K562 (cell line): ENCODE data around the gene PHTF2. TPM values are rescaled to one million over a fixed set of nuclear protein-coding genes. Genes with fewer than 3 reads are reported as not detected.
A peak's percentile ranks its signal among the peaks of the same experiment; 100 is the strongest.

ENCODE experiments used
- ATF1 ChIP-seq, 2 experiments: fragments of 450-650 bp in 1 of 2; IDR thresholded peaks; 2 replicates each; pipeline ENCODE4 v1.6.1; 2016; ENCODE audit warnings: missing compliant biosample characterization in 1 of 2, missing genetic modification characterization in 1 of 2
- CAMTA2 ChIP-seq: fragments of 250-450 bp; sonication (Bioruptor Pico); conservative IDR thresholded peaks from 2 replicates; pipeline ENCODE4 v1.5.1; 2022
- CEBPG ChIP-seq, 3 experiments: fragments of 200-800 bp in 1 of 3; sonication (Bioruptor generic) in 1 of 3; sonication (generic) in 1 of 3; formaldehyde crosslinking in 1 of 3; IDR thresholded peaks in 2 of 3; conservative IDR thresholded peaks in 1 of 3; 2 replicates each; pipeline versions ENCODE4 v1.6.1 to v1.8.0; 2016 to 2022; ENCODE audit warnings: missing compliant biosample characterization in 2 of 3, missing genetic modification characterization in 2 of 3, mild to moderate bottlenecking in 1 of 3, missing genetic modification reagents in 1 of 3
- DACH1 ChIP-seq: fragments of 450-650 bp; IDR thresholded peaks from 2 replicates; pipeline ENCODE4 v1.6.1; 2018; ENCODE audit not compliant: partially characterized antibody
- DPF2 ChIP-seq: fragments of 450-650 bp; IDR thresholded peaks from 2 replicates; pipeline ENCODE4 v1.6.1; 2016
- IRF1 ChIP-seq: sonication (generic); formaldehyde crosslinking; IDR thresholded peaks from 2 replicates; pipeline ENCODE4 v1.8.0; 2022; ENCODE audit warnings: missing genetic modification reagents, mild to moderate bottlenecking, borderline replicate concordance
- MNT ChIP-seq, 2 experiments: fragments of 450-650 bp; conservative IDR thresholded peaks; 2 replicates each; pipeline ENCODE4 v1.6.1; 2017; ENCODE audit warnings: mild to moderate bottlenecking in 2 of 2, moderate library complexity in 2 of 2
- NR3C1 ChIP-seq: sonication (generic); formaldehyde crosslinking; IDR thresholded peaks from 2 replicates; pipeline ENCODE4 v1.8.1; 2022; ENCODE audit warnings: missing genetic modification reagents
- RBM34 ChIP-seq: fragments of 200-400 bp; formaldehyde crosslinking; IDR thresholded peaks from 2 replicates; pipeline ENCODE4 v1.6.1; 2018; ENCODE audit warnings: low read length, borderline replicate concordance; ENCODE audit not compliant: insufficient read depth
- TEAD1 ChIP-seq, 2 experiments: fragments of 450-650 bp in 1 of 2; sonication (generic) in 1 of 2; formaldehyde crosslinking; IDR thresholded peaks; 2 replicates each; pipeline versions ENCODE4 v1.4.0 to v1.8.0; 2020 to 2022; ENCODE audit warnings: mild to moderate bottlenecking in 2 of 2, missing genetic modification reagents in 1 of 2
- WHSC1 ChIP-seq: IDR thresholded peaks from one replicate; pipeline ENCODE4 v1.6.1; 2012; ENCODE audit warnings: low read length, control low read depth, inconsistent platforms
- XRCC5 ChIP-seq: fragments of 200-400 bp; formaldehyde crosslinking; IDR thresholded peaks from 2 replicates; pipeline ENCODE4 v1.6.1; 2017; ENCODE audit warnings: low read depth, mild to moderate bottlenecking, low read length
- YY1 ChIP-seq, 3 experiments: IDR thresholded peaks; 2 replicates each; pipeline ENCODE4 v1.6.1; 2011; ENCODE audit warnings: low read length in 2 of 3, mild to moderate bottlenecking in 2 of 3, moderate library complexity in 2 of 3, borderline replicate concordance in 1 of 3, control low read depth in 1 of 3, low read depth in 1 of 3; ENCODE audit not compliant: insufficient read depth in 3 of 3, insufficient replicate concordance in 2 of 3, control insufficient read depth in 1 of 3, insufficient read length in 1 of 3; ENCODE audit errors: extremely low read depth in 1 of 3
- ZNF311 ChIP-seq: fragments of 250-450 bp; sonication (Bioruptor Pico); IDR thresholded peaks from 2 replicates; pipeline ENCODE4 v1.4.0; 2020; ENCODE audit warnings: mild to moderate bottlenecking, moderate library complexity
- ZNF449 ChIP-seq: fragments of 250-450 bp; sonication (Bioruptor Pico); IDR thresholded peaks from 2 replicates; pipeline ENCODE4 v1.8.0; 2022; ENCODE audit warnings: moderate library complexity, mild to moderate bottlenecking, inconsistent platforms
- ZNF507 ChIP-seq: conservative IDR thresholded peaks from 2 replicates; pipeline ENCODE4 v1.6.1; 2017; ENCODE audit warnings: missing genetic modification characterization, missing compliant biosample characterization
- ZNF766 ChIP-seq: fragments of 200-800 bp; sonication (Bioruptor generic); conservative IDR thresholded peaks from 2 replicates; pipeline ENCODE4 v1.6.1; 2016; ENCODE audit warnings: missing genetic modification characterization, missing compliant biosample characterization
- ZNF780A ChIP-seq: fragments of 250-450 bp; sonication (Bioruptor Pico); IDR thresholded peaks from 2 replicates; pipeline ENCODE4 v1.5.0; 2021; ENCODE audit warnings: mild to moderate bottlenecking
- polyA plus RNA-seq, 8 experiments: library from polyadenylated mRNA; depleted of rRNA in 4 of 8; stranded (reverse) in 5 of 8; unstranded in 3 of 8; fragments of >200 nt; fragmentation: Nextera tagmentation in 2 of 8; fragmentation: Illumina TruSeq in 1 of 8; extraction: Ambion mirVana in 2 of 8; extraction: Trizol in 1 of 8; gene quantifications; 2 replicates each; pipeline versions ENCODE4 v1.2.1 to v1.2.3, GENCODE V29; 2011 to 2014; ENCODE audit warnings: inconsistent platforms in 1 of 8, missing spikeins in 1 of 8
- total RNA-seq, 7 experiments: library from RNA; depleted of rRNA in 6 of 7; stranded (reverse); fragments of >200 nt in 6 of 7; fragmentation: Illumina TruSeq in 2 of 7; extraction: Trizol in 2 of 7; gene quantifications; 2 replicates each; pipeline versions ENCODE4 v1.2.1 to v1.2.3, GENCODE V29; 2011 to 2021; ENCODE audit warnings: low replicate concordance in 1 of 7
- TF ChIP-seq, protein P1 (sequence below), 2 experiments: fragments of 450-650 bp; IDR thresholded peaks; 2 replicates each; pipeline ENCODE4 v1.6.1; 2016
- TF ChIP-seq, protein P2 (sequence below), 2 experiments: fragments of 250-450 bp in 1 of 2; fragments of 450-650 bp in 1 of 2; sonication (Bioruptor Pico) in 1 of 2; IDR thresholded peaks; 2 replicates each; pipeline versions ENCODE4 v1.6.1 to v1.8.0; 2016 to 2021; ENCODE audit warnings: mild to moderate bottlenecking in 2 of 2, moderate library complexity in 2 of 2, missing compliant biosample characterization in 1 of 2, missing genetic modification characterization in 1 of 2

Gene PHTF2
- total and polyA plus RNA-seq, 9 of the 15 experiments (the other 6 are each of a cell fraction or from before 2014, with no cell fraction given): 17.9 to 43.6 (median 25.4) TPM

- TF ChIP-seq YY1 (IDR thresholded peaks at IDR 0.05; ENCODE audit: borderline replicate concordance in 1 of 3, control insufficient read depth in 1 of 3, extremely low read depth in 1 of 3, insufficient read depth in 3 of 3, insufficient read length in 1 of 3, insufficient replicate concordance in 2 of 3, low read depth in 1 of 3, low read length in 2 of 3): peak; percentile 17 to 80 (median 62)
- peak; percentile 87 for TF ChIP-seq DPF2
- no peak for TF ChIP-seq ATF1 (CRISPR knock-in tag; IDR thresholded peaks at IDR 0.05)
- TF ChIP-seq ATF1 (tag; IDR thresholded peaks at IDR 0.05): peak; percentile 63
- peak in 1 of 2 experiments; percentile 36; a peak in 1 of 4 replicates for TF ChIP-seq TEAD1 (CRISPR knock-in tag; IDR thresholded peaks at IDR 0.05)
- TF ChIP-seq, protein P1, sequence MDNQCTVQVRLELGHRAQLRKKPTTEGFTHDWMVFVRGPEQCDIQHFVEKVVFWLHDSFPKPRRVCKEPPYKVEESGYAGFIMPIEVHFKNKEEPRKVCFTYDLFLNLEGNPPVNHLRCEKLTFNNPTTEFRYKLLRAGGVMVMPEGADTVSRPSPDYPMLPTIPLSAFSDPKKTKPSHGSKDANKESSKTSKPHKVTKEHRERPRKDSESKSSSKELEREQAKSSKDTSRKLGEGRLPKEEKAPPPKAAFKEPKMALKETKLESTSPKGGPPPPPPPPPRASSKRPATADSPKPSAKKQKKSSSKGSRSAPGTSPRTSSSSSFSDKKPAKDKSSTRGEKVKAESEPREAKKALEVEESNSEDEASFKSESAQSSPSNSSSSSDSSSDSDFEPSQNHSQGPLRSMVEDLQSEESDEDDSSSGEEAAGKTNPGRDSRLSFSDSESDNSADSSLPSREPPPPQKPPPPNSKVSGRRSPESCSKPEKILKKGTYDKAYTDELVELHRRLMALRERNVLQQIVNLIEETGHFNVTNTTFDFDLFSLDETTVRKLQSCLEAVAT (IDR thresholded peaks at IDR 0.05): no peak
- TF ChIP-seq NR3C1 (CRISPR knock-in tag): no peak
- TF ChIP-seq XRCC5: no peak
- TF ChIP-seq MNT (conservative IDR thresholded peaks at IDR 0.05): 0 out of 4 replicates have a peak, but pooled peaks have one; percentile 36 to 44
- TF ChIP-seq RBM34: no peak
- TF ChIP-seq ZNF449 (CRISPR knock-in tag): no peak
- no peak for TF ChIP-seq CAMTA2 (CRISPR knock-in tag)
- no peak for TF ChIP-seq IRF1 (CRISPR knock-in tag)
- TF ChIP-seq CEBPG (CRISPR knock-in tag; IDR thresholded peaks at IDR 0.05): no peak
- TF ChIP-seq CEBPG (tag; conservative IDR thresholded peaks at IDR 0.05 in 1 of 2, IDR thresholded peaks at IDR 0.05 in 1 of 2): no peak
- no peak for TF ChIP-seq ZNF507 (tag)
- TF ChIP-seq WHSC1: no peak
- no peak for TF ChIP-seq ZNF780A
- TF ChIP-seq ZNF311: no peak
- TF ChIP-seq DACH1: peak; percentile 75
- peak; percentile 82 for TF ChIP-seq ZNF766
- TF ChIP-seq, protein P2, sequence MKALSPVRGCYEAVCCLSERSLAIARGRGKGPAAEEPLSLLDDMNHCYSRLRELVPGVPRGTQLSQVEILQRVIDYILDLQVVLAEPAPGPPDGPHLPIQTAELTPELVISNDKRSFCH (CRISPR knock-in tag; IDR thresholded peaks at IDR 0.05): no peak
- TF ChIP-seq, protein P2 (tag; IDR thresholded peaks at IDR 0.05): peak; percentile 69
Observed at GRCh38 chr7:77989981-77990566, 191.5 kb downstream of the PHTF2 start (continued).
